Activated naive CD8-positive, alpha-beta T cell treated with anti-CD3 and anti-CD28 coated beads, Interleukin-2, amount 50 U/mL, for 24 hours (primary cell): ENCODE measurements around the gene CPPED1.

Experiments
- ATAC-seq: fragments of 150-1000 bp; cut with Tn5 transposase; one replicate; pipeline ENCODE4 v1.10.0; 2021
- DNase-seq: peaks from one replicate; pipeline ENCODE4 v3.0.0; 2021
- H3K27ac Mint-ChIP-seq: one replicate; pipeline ENCODE4 v1.8.0; 2021; ENCODE audit warnings: mild to moderate bottlenecking, mixed read lengths
- H3K27me3 Mint-ChIP-seq: one replicate; pipeline ENCODE4 v1.8.0; 2021; ENCODE audit warnings: mixed read lengths
- H3K36me3 Mint-ChIP-seq: one replicate; pipeline ENCODE4 v1.8.0; 2021; ENCODE audit warnings: low read depth, mixed read lengths
- H3K4me1 Mint-ChIP-seq: one replicate; pipeline ENCODE4 v1.8.0; 2021; ENCODE audit warnings: mixed read lengths
- H3K4me3 Mint-ChIP-seq: one replicate; pipeline ENCODE4 v1.8.0; 2021; ENCODE audit warnings: mild to moderate bottlenecking, moderate library complexity, mixed read lengths
- H3K9me3 Mint-ChIP-seq: one replicate; pipeline ENCODE4 v1.8.0; 2021; ENCODE audit warnings: mixed read lengths

Gene CPPED1

GRCh38 chr16:12655537-12655936, 148.2 kb downstream of the CPPED1 start:
- ATAC-seq, result no peak
- Mint-ChIP-seq H3K4me3 (no peak overlapping the region), H3K27ac (no peak overlapping the region), H3K4me1 (no peaks in the 10 kb centered on the region), H3K36me3 (peaks cover 3% of the 10 kb centered on the region), H3K9me3 (peaks cover 11% of the 10 kb centered on the region), H3K27me3 (peaks cover 5% of the 10 kb centered on the region)
- no peak for DNase-seq

GRCh38 chr16:12653820-12654392, 149.8 kb downstream of the CPPED1 start:
- no peak overlapping the region for H3K27ac Mint-ChIP-seq
- peaks cover 5% of the 10 kb centered on the region for H3K27me3 Mint-ChIP-seq
- peaks cover 1% of the 10 kb centered on the region for H3K36me3 Mint-ChIP-seq
- H3K4me1 Mint-ChIP-seq, result no peaks in the 10 kb centered on the region
- no peak for ATAC-seq
- DNase-seq, result no peak
- H3K9me3 Mint-ChIP-seq, result peaks cover 10% of the 10 kb centered on the region
- H3K4me3 Mint-ChIP-seq, result no peak overlapping the region

- ATAC-seq (no peak), DNase-seq (no peak)
- H3K36me3 Mint-ChIP-seq, result peaks cover 3% of the 10 kb centered on the region
- H3K9me3 Mint-ChIP-seq, result peaks cover 12% of the 10 kb centered on the region
- no peak overlapping the region for H3K4me3 Mint-ChIP-seq
- H3K27me3 Mint-ChIP-seq, result peaks cover 8% of the 10 kb centered on the region
- peaks cover 4% of the 10 kb centered on the region for H3K4me1 Mint-ChIP-seq
- H3K27ac Mint-ChIP-seq, result no peak overlapping the region
Observed at GRCh38 chr16:12652924-12653323, 150.8 kb downstream of the CPPED1 start.

- DNase-seq, result no peak
- Mint-ChIP-seq H3K27ac (no peak overlapping the region), H3K27me3 (peaks cover 8% of the 10 kb centered on the region), H3K9me3 (peaks cover 11% of the 10 kb centered on the region), H3K4me3 (no peak overlapping the region), H3K36me3 (peaks cover 3% of the 10 kb centered on the region), H3K4me1 (peaks cover 14% of the 10 kb centered on the region)
- no peak for ATAC-seq
Observed at GRCh38 chr16:12651765-12652512, 151.7 kb downstream of the CPPED1 start.

- ATAC-seq (no peak), DNase-seq (no peak)
- peaks cover 3% of the 10 kb centered on the region for H3K36me3 Mint-ChIP-seq
- no peak overlapping the region for H3K4me3 Mint-ChIP-seq
- H3K9me3 Mint-ChIP-seq, result peaks cover 11% of the 10 kb centered on the region
- peaks cover 3% of the 10 kb centered on the region for H3K27me3 Mint-ChIP-seq
- H3K4me1 Mint-ChIP-seq, result peaks cover 24% of the 10 kb centered on the region
- no peak overlapping the region for H3K27ac Mint-ChIP-seq
Observed at GRCh38 chr16:12649356-12649755, 154.3 kb downstream of the CPPED1 start.

GRCh38 chr16:12646490-12647274, 157.0 kb downstream of the CPPED1 start:
- Mint-ChIP-seq H3K27me3 (peaks cover 3% of the 10 kb centered on the region), H3K36me3 (peaks cover 3% of the 10 kb centered on the region), H3K9me3 (peaks cover 15% of the 10 kb centered on the region), H3K4me1 (peaks cover 26% of the 10 kb centered on the region), H3K27ac (peak overlapping the region; percentile 94), H3K4me3 (peak overlapping the region; percentile 54)
- peak; percentile 46 for DNase-seq
- ATAC-seq, result peak; percentile 87

GRCh38 chr16:12646098-12646489, 157.6 kb downstream of the CPPED1 start:
- no peak for DNase-seq
- H3K4me3 Mint-ChIP-seq, result peak overlapping the region; percentile 54
- H3K27me3 Mint-ChIP-seq, result peaks cover 2% of the 10 kb centered on the region
- ATAC-seq, result no peak
- peak overlapping the region; percentile 94 for H3K27ac Mint-ChIP-seq
- H3K4me1 Mint-ChIP-seq, result peaks cover 26% of the 10 kb centered on the region
- peaks cover 3% of the 10 kb centered on the region for H3K36me3 Mint-ChIP-seq
- H3K9me3 Mint-ChIP-seq, result peaks cover 15% of the 10 kb centered on the region

- DNase-seq, result no peak
- no peak overlapping the region for H3K27ac Mint-ChIP-seq
- H3K9me3 Mint-ChIP-seq, result peaks cover 9% of the 10 kb centered on the region
- no peaks in the 10 kb centered on the region for H3K27me3 Mint-ChIP-seq
- peaks cover 22% of the 10 kb centered on the region for H3K4me1 Mint-ChIP-seq
- ATAC-seq, result no peak
- H3K36me3 Mint-ChIP-seq, result no peaks in the 10 kb centered on the region
- no peak overlapping the region for H3K4me3 Mint-ChIP-seq
Observed at GRCh38 chr16:12643034-12643455, 160.6 kb downstream of the CPPED1 start.

GRCh38 chr16:12639044-12639443, 164.6 kb downstream of the CPPED1 start:
- peaks cover 2% of the 10 kb centered on the region for H3K4me1 Mint-ChIP-seq
- H3K36me3 Mint-ChIP-seq, result no peaks in the 10 kb centered on the region
- H3K4me3 Mint-ChIP-seq, result no peak overlapping the region
- DNase-seq (no peak), ATAC-seq (no peak)
- no peak overlapping the region for H3K27ac Mint-ChIP-seq
- peaks cover 4% of the 10 kb centered on the region for H3K9me3 Mint-ChIP-seq
- H3K27me3 Mint-ChIP-seq, result no peaks in the 10 kb centered on the region

- H3K4me1 Mint-ChIP-seq, result no peaks in the 10 kb centered on the region
- H3K9me3 Mint-ChIP-seq, result no peaks in the 10 kb centered on the region
- H3K27ac Mint-ChIP-seq, result no peak overlapping the region
- no peak overlapping the region for H3K4me3 Mint-ChIP-seq
- DNase-seq (no peak), ATAC-seq (no peak)
- peaks cover 3% of the 10 kb centered on the region for H3K27me3 Mint-ChIP-seq
- H3K36me3 Mint-ChIP-seq, result no peaks in the 10 kb centered on the region
Observed at GRCh38 chr16:12637002-12637401, 166.7 kb downstream of the CPPED1 start.

GRCh38 chr16:12629271-12629670, 174.4 kb downstream of the CPPED1 start:
- DNase-seq, result no peak
- Mint-ChIP-seq H3K9me3 (no peaks in the 10 kb centered on the region), H3K27ac (no peak overlapping the region), H3K36me3 (peaks cover 2% of the 10 kb centered on the region), H3K4me3 (no peak overlapping the region), H3K4me1 (peaks cover 4% of the 10 kb centered on the region), H3K27me3 (peaks cover 7% of the 10 kb centered on the region)
- no peak for ATAC-seq

GRCh38 chr16:12628536-12628935, 175.2 kb downstream of the CPPED1 start:
- H3K4me3 Mint-ChIP-seq, result no peak overlapping the region
- ATAC-seq (no peak), DNase-seq (no peak)
- H3K27ac Mint-ChIP-seq, result no peak overlapping the region
- H3K4me1 Mint-ChIP-seq, result peaks cover 4% of the 10 kb centered on the region
- peaks cover 2% of the 10 kb centered on the region for H3K36me3 Mint-ChIP-seq
- H3K27me3 Mint-ChIP-seq, result peaks cover 4% of the 10 kb centered on the region
- no peaks in the 10 kb centered on the region for H3K9me3 Mint-ChIP-seq

GRCh38 chr16:12627394-12627793, 176.3 kb downstream of the CPPED1 start:
- no peak overlapping the region for H3K4me3 Mint-ChIP-seq
- H3K27ac Mint-ChIP-seq, result no peak overlapping the region
- peaks cover 4% of the 10 kb centered on the region for H3K4me1 Mint-ChIP-seq
- DNase-seq, result no peak
- H3K9me3 Mint-ChIP-seq, result no peaks in the 10 kb centered on the region
- peaks cover 4% of the 10 kb centered on the region for H3K27me3 Mint-ChIP-seq
- ATAC-seq, result no peak
- H3K36me3 Mint-ChIP-seq, result peaks cover 2% of the 10 kb centered on the region

GRCh38 chr16:12626411-12626810, 177.3 kb downstream of the CPPED1 start:
- Mint-ChIP-seq H3K4me1 (peaks cover 4% of the 10 kb centered on the region), H3K27ac (no peak overlapping the region), H3K4me3 (no peak overlapping the region), H3K27me3 (peaks cover 4% of the 10 kb centered on the region), H3K9me3 (no peaks in the 10 kb centered on the region), H3K36me3 (peaks cover 2% of the 10 kb centered on the region)
- ATAC-seq (no peak), DNase-seq (no peak)

- Mint-ChIP-seq H3K36me3 (peaks cover 2% of the 10 kb centered on the region), H3K27ac (no peak overlapping the region), H3K4me1 (peaks cover 4% of the 10 kb centered on the region), H3K4me3 (no peak overlapping the region), H3K27me3 (peaks cover 2% of the 10 kb centered on the region), H3K9me3 (no peaks in the 10 kb centered on the region)
- DNase-seq (no peak), ATAC-seq (no peak)
Observed at GRCh38 chr16:12625716-12626115, 178.0 kb downstream of the CPPED1 start.
